Skeletal muscle satellite cell (primary cell): ENCODE data around the gene SLC2A11.

Experiments used
- H3K27me3 ChIP-seq: 2 replicates; pipeline ENCODE4 v1.7.0; 2013; ENCODE audit warnings: low read length; ENCODE audit not compliant: control insufficient read depth, insufficient read depth
- H3K36me3 ChIP-seq: 2 replicates; pipeline ENCODE4 v1.7.0; 2013; ENCODE audit warnings: mild to moderate bottlenecking, control low read depth, low read length; ENCODE audit not compliant: insufficient read depth
- H3K4me1 ChIP-seq: 2 replicates; pipeline ENCODE4 v1.7.0; 2013; ENCODE audit warnings: low read length; ENCODE audit not compliant: control insufficient read depth, insufficient read depth
- H3K4me2 ChIP-seq: 2 replicates; pipeline ENCODE4 v1.7.0; 2013; ENCODE audit warnings: mild to moderate bottlenecking, low read length
- H3K4me3 ChIP-seq: 2 replicates; pipeline ENCODE4 v1.7.0; 2013; ENCODE audit warnings: low read length
- H3K9ac ChIP-seq: 2 replicates; pipeline ENCODE4 v1.7.0; 2013; ENCODE audit warnings: mild to moderate bottlenecking, low read depth, low read length, moderate library complexity
- H3K9me3 ChIP-seq: replicated peaks from 2 replicates; pipeline ENCODE4 v1.7.0; 2013; ENCODE audit warnings: mild to moderate bottlenecking, control low read depth, low read length

Gene SLC2A11

DNA sequence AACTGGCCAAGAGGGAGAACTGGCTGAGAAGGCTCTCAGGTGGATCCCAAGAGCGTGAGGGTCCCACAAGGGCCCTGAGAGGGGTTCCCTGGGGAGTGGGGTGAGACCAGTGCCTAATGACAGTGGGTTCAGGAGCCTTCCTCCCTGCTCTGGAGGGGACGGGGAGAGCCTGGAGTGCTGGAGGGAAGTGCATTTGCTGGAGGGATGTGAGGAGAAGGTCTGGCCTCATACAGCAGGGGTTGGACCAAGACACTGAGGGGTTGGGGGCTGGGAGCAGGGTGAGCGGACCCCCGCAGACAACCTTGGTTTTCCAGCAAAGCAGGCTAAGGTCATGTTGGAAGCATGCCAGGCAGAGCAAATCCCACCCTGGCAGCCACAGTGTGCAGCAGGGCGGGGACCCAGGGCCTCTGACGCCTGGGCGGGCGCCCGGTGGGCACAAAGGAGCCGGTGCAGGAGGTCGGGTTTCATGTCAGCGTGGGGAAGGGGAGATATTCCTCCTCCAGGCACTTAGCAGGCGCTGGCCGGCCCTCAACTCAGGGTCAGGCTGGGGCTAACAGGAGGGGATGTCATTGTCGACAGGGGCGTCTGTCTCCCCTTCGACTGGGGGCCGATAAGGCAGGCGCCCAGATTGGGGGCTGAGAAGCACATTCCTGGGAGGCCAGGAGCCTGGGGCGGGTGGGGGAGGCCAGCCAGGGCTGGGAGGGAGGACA, 15.8 kb upstream of the SLC2A11 start:
- Histone ChIP-seq H3K9ac (no peak overlapping the region), H3K4me1 (peaks cover 38% of the 10 kb centered on the region), H3K27me3 (no peaks in the 10 kb centered on the region), H3K4me3 (no peak overlapping the region), H3K36me3 (peaks cover 10% of the 10 kb centered on the region), H3K9me3 (no peaks in the 10 kb centered on the region), H3K4me2 (no peak overlapping the region)

- no peak overlapping the region for H3K9ac ChIP-seq
- H3K4me2 ChIP-seq = no peak overlapping the region
- H3K9me3 ChIP-seq = no peaks in the 10 kb centered on the region
- peaks cover 5% of the 10 kb centered on the region for H3K36me3 ChIP-seq
- peaks cover 41% of the 10 kb centered on the region for H3K4me1 ChIP-seq
- H3K27me3 ChIP-seq = no peaks in the 10 kb centered on the region
- H3K4me3 ChIP-seq = no peak overlapping the region
Measured at GRCh38 chr22:23842599-23842998, 15.1 kb upstream of the SLC2A11 start.

DNA sequence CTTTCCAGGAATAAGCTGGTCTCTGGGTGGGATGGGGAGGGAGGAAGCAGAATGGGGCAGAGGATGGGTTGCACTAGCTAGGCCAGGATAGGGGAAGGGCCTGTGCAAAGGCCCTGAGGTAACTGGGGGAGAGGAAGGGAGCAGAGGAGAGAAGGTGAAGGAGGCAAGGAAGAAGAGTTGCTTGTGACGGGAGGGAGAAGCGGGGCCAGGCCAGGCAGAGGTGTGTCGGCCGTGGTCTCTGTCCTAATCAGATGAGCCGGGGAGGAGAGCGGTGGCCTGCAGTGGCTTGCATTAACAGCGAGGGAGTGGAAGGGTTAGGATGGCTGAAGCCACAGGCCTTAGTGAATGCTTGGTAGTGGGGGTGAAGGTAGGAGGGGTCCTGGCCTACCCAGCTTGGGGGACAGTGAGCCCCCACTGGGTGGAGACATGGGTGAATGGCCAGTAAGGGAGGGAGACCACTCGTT, 12.9 kb upstream of the SLC2A11 start:
- Histone ChIP-seq H3K4me2 (no peak overlapping the region), H3K36me3 (no peaks in the 10 kb centered on the region), H3K4me1 (peaks cover 35% of the 10 kb centered on the region), H3K9me3 (no peaks in the 10 kb centered on the region), H3K27me3 (no peaks in the 10 kb centered on the region), H3K9ac (no peak overlapping the region), H3K4me3 (no peak overlapping the region)

GRCh38 chr22:23845265-23846080, 12.2 kb upstream of the SLC2A11 start:
- no peak overlapping the region for H3K4me2 ChIP-seq
- no peaks in the 10 kb centered on the region for H3K36me3 ChIP-seq
- peaks cover 34% of the 10 kb centered on the region for H3K4me1 ChIP-seq
- no peaks in the 10 kb centered on the region for H3K27me3 ChIP-seq
- H3K9ac ChIP-seq = peak overlapping the region; percentile 11
- H3K9me3 ChIP-seq = no peaks in the 10 kb centered on the region
- no peak overlapping the region for H3K4me3 ChIP-seq

GRCh38 chr22:23846081-23846469, 11.6 kb upstream of the SLC2A11 start:
- no peak overlapping the region for H3K4me2 ChIP-seq
- no peak overlapping the region for H3K4me3 ChIP-seq
- no peaks in the 10 kb centered on the region for H3K9me3 ChIP-seq
- H3K4me1 ChIP-seq = peaks cover 34% of the 10 kb centered on the region
- no peaks in the 10 kb centered on the region for H3K36me3 ChIP-seq
- no peaks in the 10 kb centered on the region for H3K27me3 ChIP-seq
- peak overlapping the region; percentile 44 for H3K9ac ChIP-seq

DNA sequence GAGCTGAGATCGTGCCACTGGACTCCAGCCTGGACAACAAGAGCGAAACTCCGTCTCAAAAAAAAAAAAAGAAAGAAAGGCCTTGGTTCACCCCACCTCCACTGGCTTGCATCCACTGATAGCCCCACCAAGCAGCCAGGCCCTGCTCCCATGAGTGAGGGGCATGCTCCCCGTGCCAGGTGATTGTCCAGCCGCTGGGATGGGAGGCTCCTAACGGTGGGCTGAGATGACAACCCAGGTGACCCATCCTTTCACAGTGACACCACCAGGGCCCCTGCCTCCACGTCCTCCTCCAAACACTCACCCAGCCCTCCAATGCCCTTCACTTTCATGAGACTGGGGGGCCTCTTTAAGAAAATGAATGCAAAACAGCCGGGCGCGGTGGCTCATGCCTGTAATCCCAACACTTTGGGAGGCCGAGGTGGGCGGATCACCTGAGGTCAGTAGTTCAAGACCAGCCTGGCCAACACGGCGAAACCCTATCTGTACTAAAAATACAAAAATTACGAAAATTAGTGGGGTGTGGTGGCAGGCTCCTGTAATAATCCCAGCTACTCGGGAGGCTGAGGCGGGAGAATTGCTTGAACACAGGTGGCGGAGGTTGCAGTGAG, 10.3 kb upstream of the SLC2A11 start:
- no peaks in the 10 kb centered on the region for H3K9me3 ChIP-seq
- H3K4me2 ChIP-seq = no peak overlapping the region
- no peaks in the 10 kb centered on the region for H3K36me3 ChIP-seq
- H3K4me1 ChIP-seq = peaks cover 34% of the 10 kb centered on the region
- no peaks in the 10 kb centered on the region for H3K27me3 ChIP-seq
- no peak overlapping the region for H3K4me3 ChIP-seq
- no peak overlapping the region for H3K9ac ChIP-seq

DNA sequence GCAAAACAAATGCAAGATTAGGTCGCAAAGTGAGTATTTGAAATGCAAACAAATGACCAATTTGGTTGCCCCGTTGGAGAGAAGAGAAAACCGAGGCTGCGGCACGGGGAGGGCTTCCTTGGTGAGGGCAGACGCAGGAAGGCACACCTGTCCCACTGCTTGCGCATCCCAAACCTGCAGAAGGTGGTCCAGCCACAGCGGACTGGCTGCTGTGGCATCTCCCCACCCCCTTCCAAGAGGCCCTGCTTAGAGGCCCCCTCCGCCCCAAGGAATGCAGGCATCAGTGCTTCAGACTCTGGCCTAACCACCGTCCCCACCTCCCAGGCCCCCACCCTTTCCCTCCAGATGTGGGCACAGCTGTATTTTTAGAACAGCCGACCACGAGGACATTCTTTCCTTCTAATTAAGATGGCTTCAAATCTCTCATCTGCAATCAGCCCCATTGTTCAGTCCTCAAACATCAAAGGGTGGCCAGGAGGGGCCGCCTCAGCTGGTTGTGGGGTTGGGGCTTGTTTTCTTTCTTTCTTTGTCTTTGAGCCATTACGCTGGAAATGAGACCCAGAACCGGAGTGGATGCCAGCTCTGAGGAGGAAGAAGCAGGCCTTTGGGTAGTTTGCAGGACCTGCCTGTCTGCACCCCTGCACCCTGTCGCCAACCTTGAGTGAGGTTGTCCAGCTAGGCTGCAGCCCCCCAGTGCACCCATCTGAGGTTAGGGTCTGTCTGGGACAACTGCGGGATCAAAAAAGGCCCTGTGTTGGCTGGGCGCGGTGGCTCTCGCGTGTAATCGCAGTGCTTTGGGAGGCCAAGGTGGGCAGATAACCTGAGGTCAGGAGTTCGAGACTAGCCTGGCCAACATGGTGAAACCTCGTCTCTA, 9.4 kb upstream of the SLC2A11 start:
- H3K9ac ChIP-seq = no peak overlapping the region
- H3K4me2 ChIP-seq = no peak overlapping the region
- no peak overlapping the region for H3K4me3 ChIP-seq
- H3K9me3 ChIP-seq = no peaks in the 10 kb centered on the region
- H3K4me1 ChIP-seq = peaks cover 34% of the 10 kb centered on the region
- no peaks in the 10 kb centered on the region for H3K36me3 ChIP-seq
- no peaks in the 10 kb centered on the region for H3K27me3 ChIP-seq

GRCh38 chr22:23849009-23850006, 8.4 kb upstream of the SLC2A11 start:
- H3K36me3 ChIP-seq = no peaks in the 10 kb centered on the region
- peaks cover 31% of the 10 kb centered on the region for H3K4me1 ChIP-seq
- H3K4me3 ChIP-seq = peak overlapping the region; percentile 48
- peak overlapping the region; percentile 41 for H3K9ac ChIP-seq
- no peaks in the 10 kb centered on the region for H3K27me3 ChIP-seq
- peak overlapping the region; percentile 89 for H3K4me2 ChIP-seq
- H3K9me3 ChIP-seq = no peaks in the 10 kb centered on the region

DNA sequence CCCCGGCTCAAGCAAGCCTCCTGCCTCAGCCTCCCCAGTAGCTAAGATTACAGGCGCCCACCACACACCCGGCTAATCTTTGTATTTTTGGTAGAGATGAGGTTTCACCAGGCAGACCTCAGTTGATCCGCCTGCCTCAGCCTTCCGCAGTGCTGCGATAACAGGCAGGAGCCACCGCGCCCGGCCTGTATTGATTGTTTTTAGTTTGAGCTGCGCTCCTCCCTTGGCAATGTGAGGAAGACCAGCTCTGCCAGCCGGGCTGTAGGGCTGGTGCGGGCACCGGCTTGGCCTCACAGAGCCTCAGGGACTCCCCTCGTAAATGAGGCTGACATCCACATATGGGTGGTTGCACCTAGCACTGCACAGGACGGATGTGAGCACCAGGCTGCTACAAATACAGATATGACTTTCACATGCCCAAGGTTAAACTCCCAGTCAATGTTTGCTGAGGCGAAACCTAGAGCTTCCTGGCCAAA, 7.5 kb upstream of the SLC2A11 start:
- Histone ChIP-seq H3K4me1 (peaks cover 25% of the 10 kb centered on the region), H3K4me3 (no peak overlapping the region), H3K36me3 (no peaks in the 10 kb centered on the region), H3K27me3 (no peaks in the 10 kb centered on the region), H3K9me3 (no peaks in the 10 kb centered on the region), H3K9ac (no peak overlapping the region), H3K4me2 (no peak overlapping the region)
